Fibroblast of lung (primary cell): Measurements from ENCODE around the gene BCAS1. TPM values are rescaled to one million over a fixed set of nuclear protein-coding genes. Genes with fewer than 3 reads are reported as not detected.

Experiments
- DNase-seq, 2 donors: peaks; one replicate each; pipeline versions ENCODE4 v3.0.0 to v3.0.0-alpha.2; 2010; ENCODE audit warnings: low read depth in 2 of 2
- H2AFZ ChIP-seq: 2 replicates; pipeline ENCODE4 v1.5.1; 2012; ENCODE audit warnings: low read length, control low read depth, inconsistent platforms
- H3K27ac ChIP-seq: 2 replicates; pipeline ENCODE4 v1.5.1; 2011; ENCODE audit warnings: low read length, control low read depth; ENCODE audit not compliant: insufficient read depth
- H3K27me3 ChIP-seq: 2 replicates; pipeline ENCODE4 v1.5.1; 2011; ENCODE audit warnings: mild to moderate bottlenecking, low read length; ENCODE audit not compliant: control insufficient read depth, insufficient read depth
- H3K36me3 ChIP-seq: 2 replicates; pipeline ENCODE4 v1.5.1; 2011; ENCODE audit warnings: low read length; ENCODE audit not compliant: control insufficient read depth, insufficient read depth
- H3K4me1 ChIP-seq: 2 replicates; pipeline ENCODE4 v1.5.1; 2011; ENCODE audit warnings: low read length; ENCODE audit not compliant: control insufficient read depth, insufficient read depth; ENCODE audit errors: extremely low read depth
- H3K4me2 ChIP-seq: 2 replicates; pipeline ENCODE4 v1.5.1; 2011; ENCODE audit warnings: low read length, control low read depth; ENCODE audit not compliant: insufficient read depth; ENCODE audit errors: extremely low read depth
- H3K4me3 ChIP-seq, 4 experiments: fragments of 200-600 bp in 1 of 4; sonication (generic) in 1 of 4; replicated peaks in 1 of 4; 2 replicates each; pipeline ENCODE4 v1.5.1; 2011 to 2016; ENCODE audit warnings: low read length in 4 of 4, low read depth in 3 of 4, mild to moderate bottlenecking in 3 of 4, control low read depth in 2 of 4, inconsistent platforms in 1 of 4, mixed read lengths in 1 of 4; ENCODE audit not compliant: insufficient read depth in 1 of 4; ENCODE audit errors: control extremely low read depth in 1 of 4
- H3K79me2 ChIP-seq: 2 replicates; pipeline ENCODE4 v1.5.1; 2012; ENCODE audit warnings: mild to moderate bottlenecking, low read length, inconsistent platforms; ENCODE audit not compliant: control insufficient read depth, insufficient read depth
- H3K9ac ChIP-seq: 2 replicates; pipeline ENCODE4 v1.5.1; 2011; ENCODE audit warnings: mild to moderate bottlenecking, low read length, control low read depth; ENCODE audit not compliant: insufficient read depth
- H3K9me3 ChIP-seq: 2 replicates; pipeline ENCODE4 v1.5.1; 2012; ENCODE audit warnings: low read depth, low read length; ENCODE audit not compliant: control insufficient read depth, insufficient read depth
- H4K20me1 ChIP-seq: 2 replicates; pipeline ENCODE4 v1.5.1; 2011; ENCODE audit warnings: low read length; ENCODE audit not compliant: control insufficient read depth, insufficient read depth; ENCODE audit errors: extremely low read depth
- CTCF ChIP-seq, 2 donors: IDR thresholded peaks in 1 of 2; conservative IDR thresholded peaks in 1 of 2; 1 replicate in 1 of 2; 2 replicates in 1 of 2; pipeline ENCODE4 v1.5.1; 2011 to 2012; ENCODE audit warnings: low read length in 2 of 2, control low read depth in 1 of 2, inconsistent platforms in 1 of 2, low read depth in 1 of 2, mild to moderate bottlenecking in 1 of 2
- EZH2 ChIP-seq: IDR thresholded peaks from 2 replicates; pipeline ENCODE4 v1.5.1; 2012; ENCODE audit warnings: low read length, control low read depth, mild to moderate bottlenecking; ENCODE audit errors: missing control alignments
- polyA plus RNA-seq, 2 donors: library from polyadenylated mRNA; depleted of rRNA in 1 of 2; stranded (reverse) in 1 of 2; unstranded in 1 of 2; fragments of >200 nt; gene quantifications; 2 replicates each; pipeline ENCODE4 v1.2.1, GENCODE V29; 2011 to 2012; ENCODE audit warnings: missing spikeins in 1 of 2
- total RNA-seq: library from RNA; depleted of rRNA; stranded (reverse); fragments of >200 nt; gene quantifications from 2 replicates; pipeline ENCODE4 v1.2.1, GENCODE V29; 2014

The BCAS1 gene
- total and polyA plus RNA-seq, 2 donors (not counting 1 experiment from before 2014, with no cell fraction given), result 0.17 TPM; not detected in 1

- no peaks in the 10 kb centered on the region for H4K20me1 ChIP-seq
- no peak overlapping the region for H3K27ac ChIP-seq
- DNase-seq, result no peak
- no peaks in the 10 kb centered on the region for H3K4me1 ChIP-seq
- peaks cover 3% of the 10 kb centered on the region for H3K27me3 ChIP-seq
- no peaks in the 10 kb centered on the region for H3K79me2 ChIP-seq
- no peak overlapping the region for H2AFZ ChIP-seq
- no peak overlapping the region for H3K9ac ChIP-seq
- H3K4me3 ChIP-seq, result no peak overlapping the region
- TF ChIP-seq CTCF (conservative IDR thresholded peaks at IDR 0.05 in 1 of 2, IDR thresholded peaks at IDR 0.05 in 1 of 2; ENCODE audit: low read depth in 1 of 2, low read length in 2 of 2), result no peak
- no peak for TF ChIP-seq EZH2
- no peaks in the 10 kb centered on the region for H3K9me3 ChIP-seq
- no peaks in the 10 kb centered on the region for H3K36me3 ChIP-seq
- no peak overlapping the region for H3K4me2 ChIP-seq
Observed at GRCh38 chr20:54029176-54029575, 41.2 kb downstream of the BCAS1 start.

GRCh38 chr20:54028276-54029011 lies 42.0 kb downstream of the BCAS1 start:
- no peak overlapping the region for H3K4me3 ChIP-seq
- TF ChIP-seq CTCF (conservative IDR thresholded peaks at IDR 0.05 in 1 of 2, IDR thresholded peaks at IDR 0.05 in 1 of 2; ENCODE audit: low read depth in 1 of 2, low read length in 2 of 2) (no peak), EZH2 (no peak)
- H3K4me2 ChIP-seq, result no peak overlapping the region
- H3K4me1 ChIP-seq, result no peaks in the 10 kb centered on the region
- no peaks in the 10 kb centered on the region for H3K36me3 ChIP-seq
- DNase-seq, result no peak
- H3K9ac ChIP-seq, result no peak overlapping the region
- no peaks in the 10 kb centered on the region for H3K79me2 ChIP-seq
- H3K27ac ChIP-seq, result no peak overlapping the region
- H2AFZ ChIP-seq, result no peak overlapping the region
- no peaks in the 10 kb centered on the region for H3K9me3 ChIP-seq
- peaks cover 3% of the 10 kb centered on the region for H3K27me3 ChIP-seq
- no peaks in the 10 kb centered on the region for H4K20me1 ChIP-seq

- H3K4me2 ChIP-seq, result no peak overlapping the region
- H3K9ac ChIP-seq, result no peak overlapping the region
- H3K79me2 ChIP-seq, result no peaks in the 10 kb centered on the region
- peaks cover 3% of the 10 kb centered on the region for H3K27me3 ChIP-seq
- no peak overlapping the region for H2AFZ ChIP-seq
- H4K20me1 ChIP-seq, result no peaks in the 10 kb centered on the region
- H3K4me3 ChIP-seq, result no peak overlapping the region
- TF ChIP-seq EZH2 (no peak), CTCF (conservative IDR thresholded peaks at IDR 0.05 in 1 of 2, IDR thresholded peaks at IDR 0.05 in 1 of 2; ENCODE audit: low read depth in 1 of 2, low read length in 2 of 2) (no peak)
- no peaks in the 10 kb centered on the region for H3K36me3 ChIP-seq
- DNase-seq, result no peak
- no peaks in the 10 kb centered on the region for H3K9me3 ChIP-seq
- H3K4me1 ChIP-seq, result no peaks in the 10 kb centered on the region
- H3K27ac ChIP-seq, result no peak overlapping the region
Observed at GRCh38 chr20:54027704-54028103, 42.7 kb downstream of the BCAS1 start.
